ENCODE results near the gene ATP6V1C2. TPM values are rescaled to one million over a fixed set of nuclear protein-coding genes. Genes with fewer than 3 reads are reported as not detected.

Gene ATP6V1C2
- total RNA-seq, 2 donors from 2014 or later, result not detected

DNA sequence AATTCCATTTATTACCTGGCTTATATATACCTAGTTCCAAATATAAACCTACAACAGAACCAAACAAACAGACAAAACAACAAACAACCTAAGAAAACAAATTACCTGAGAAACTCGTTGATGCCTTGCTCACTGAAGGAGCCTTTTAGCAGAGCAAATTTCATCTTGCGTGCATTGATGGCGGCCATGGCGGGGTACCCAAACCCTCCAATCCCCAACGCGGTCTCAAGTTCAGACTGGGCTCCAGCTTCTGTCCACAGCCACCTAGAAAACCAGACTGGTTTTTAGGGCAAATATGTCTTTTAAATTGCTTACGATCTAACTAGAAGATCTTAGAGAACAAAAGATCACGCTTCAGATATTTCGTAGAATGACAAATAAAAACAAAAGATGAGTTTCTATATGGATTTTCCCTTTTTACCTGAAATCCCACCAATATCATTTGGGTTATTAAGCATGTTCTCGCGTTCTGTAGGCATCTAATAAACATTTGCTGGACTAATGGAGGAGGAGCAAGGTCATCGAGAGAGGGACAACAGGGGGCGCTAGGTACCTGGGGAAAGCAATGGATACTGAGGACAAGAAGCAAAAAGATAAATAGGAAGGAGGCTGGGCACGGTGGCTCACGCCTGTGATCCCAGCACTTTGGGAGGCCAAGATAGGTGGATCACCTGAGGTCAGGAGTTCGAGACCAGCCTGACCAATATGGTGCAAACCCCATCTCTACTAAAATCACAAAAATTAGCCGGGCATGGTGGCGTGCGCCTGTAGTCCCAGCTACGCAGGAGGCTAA is 65.9 kb downstream of the ATP6V1C2 start:
- Mint-ChIP-seq H3K4me1 (peaks cover 22% of the 10 kb centered on the region), H3K4me3 (no peak overlapping the region), H3K27ac (peak overlapping the region; percentile 19), H3K36me3 (ENCODE audit: low read depth) (peaks cover 3% of the 10 kb centered on the region), H3K27me3 (no peaks in the 10 kb centered on the region)
- H3K9me3 ChIP-seq (ENCODE audit: control insufficient read depth, low read length, poor library complexity, severe bottlenecking), result no peaks in the 10 kb centered on the region
- ATAC-seq, result no peak
- no peak for DNase-seq

DNA sequence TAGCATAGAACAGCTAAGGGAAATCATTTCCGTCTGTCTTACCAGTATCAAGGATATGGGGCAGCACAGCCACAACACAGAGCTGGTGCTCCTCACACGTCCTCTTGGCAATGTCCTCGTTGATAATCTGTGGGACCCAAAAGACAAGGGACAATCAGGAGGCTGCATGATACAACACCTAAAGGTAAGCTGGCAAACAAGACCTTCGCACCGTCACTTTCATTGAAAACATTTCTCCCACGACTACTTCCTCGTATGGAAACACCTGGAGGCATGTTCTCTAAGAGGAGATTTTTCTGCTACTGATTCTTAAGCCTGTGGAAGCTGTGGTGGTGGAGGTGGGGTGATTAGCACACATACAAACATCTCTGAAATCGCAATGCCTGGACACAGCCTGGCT is 67.4 kb downstream of the ATP6V1C2 start:
- H3K36me3 Mint-ChIP-seq (ENCODE audit: low read depth), result peaks cover 3% of the 10 kb centered on the region
- H3K4me1 Mint-ChIP-seq, result peaks cover 28% of the 10 kb centered on the region
- no peak overlapping the region for H3K27ac Mint-ChIP-seq
- H3K9me3 ChIP-seq (ENCODE audit: control insufficient read depth, low read length, poor library complexity, severe bottlenecking), result no peaks in the 10 kb centered on the region
- H3K27me3 Mint-ChIP-seq, result no peaks in the 10 kb centered on the region
- DNase-seq (no peak), ATAC-seq (no peak)
- H3K4me3 Mint-ChIP-seq, result no peak overlapping the region

DNA sequence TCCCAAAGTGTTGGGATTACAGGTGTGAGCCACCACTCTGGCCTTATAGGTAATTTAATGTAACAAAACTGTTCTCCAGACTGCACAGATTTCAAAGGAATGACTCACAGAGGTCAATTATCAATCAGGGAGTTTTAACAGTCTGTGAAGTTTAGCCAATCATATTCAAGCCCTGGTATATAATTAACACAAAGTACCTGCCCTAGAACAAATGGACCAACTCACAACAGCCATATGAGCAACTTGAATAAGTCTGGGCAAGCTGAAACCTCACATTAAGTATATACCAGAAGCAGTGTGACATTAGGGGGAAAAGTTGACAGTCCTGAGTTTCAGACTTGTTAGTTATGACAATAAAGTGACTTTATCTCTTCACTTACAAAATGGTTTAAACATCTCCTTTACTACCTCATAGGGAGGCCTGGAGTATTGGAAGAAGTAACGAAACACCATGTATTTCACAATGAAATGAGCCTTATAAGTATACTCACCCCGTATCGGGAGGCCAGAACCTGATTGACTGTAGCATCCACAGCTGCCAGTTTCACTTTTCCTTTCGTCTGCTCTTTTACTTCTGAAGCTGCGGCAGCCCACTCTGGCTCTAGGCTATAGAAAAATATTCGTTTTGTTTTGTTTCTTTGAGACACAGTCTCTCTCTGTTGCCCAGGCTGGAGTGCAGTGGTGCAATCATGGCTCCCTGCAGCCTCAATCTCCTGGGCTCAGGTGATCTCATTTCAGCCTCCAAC is 69.0 kb downstream of the ATP6V1C2 start:
- ATAC-seq, result peak; percentile 82
- H3K4me3 Mint-ChIP-seq, result peak overlapping the region; percentile 82
- peaks cover 3% of the 10 kb centered on the region for H3K36me3 Mint-ChIP-seq (ENCODE audit: low read depth)
- no peak for DNase-seq
- peak overlapping the region; percentile 93 for H3K27ac Mint-ChIP-seq
- peaks cover 28% of the 10 kb centered on the region for H3K4me1 Mint-ChIP-seq
- H3K9me3 ChIP-seq (ENCODE audit: control insufficient read depth, low read length, poor library complexity, severe bottlenecking), result no peaks in the 10 kb centered on the region
- H3K27me3 Mint-ChIP-seq, result no peaks in the 10 kb centered on the region

DNA sequence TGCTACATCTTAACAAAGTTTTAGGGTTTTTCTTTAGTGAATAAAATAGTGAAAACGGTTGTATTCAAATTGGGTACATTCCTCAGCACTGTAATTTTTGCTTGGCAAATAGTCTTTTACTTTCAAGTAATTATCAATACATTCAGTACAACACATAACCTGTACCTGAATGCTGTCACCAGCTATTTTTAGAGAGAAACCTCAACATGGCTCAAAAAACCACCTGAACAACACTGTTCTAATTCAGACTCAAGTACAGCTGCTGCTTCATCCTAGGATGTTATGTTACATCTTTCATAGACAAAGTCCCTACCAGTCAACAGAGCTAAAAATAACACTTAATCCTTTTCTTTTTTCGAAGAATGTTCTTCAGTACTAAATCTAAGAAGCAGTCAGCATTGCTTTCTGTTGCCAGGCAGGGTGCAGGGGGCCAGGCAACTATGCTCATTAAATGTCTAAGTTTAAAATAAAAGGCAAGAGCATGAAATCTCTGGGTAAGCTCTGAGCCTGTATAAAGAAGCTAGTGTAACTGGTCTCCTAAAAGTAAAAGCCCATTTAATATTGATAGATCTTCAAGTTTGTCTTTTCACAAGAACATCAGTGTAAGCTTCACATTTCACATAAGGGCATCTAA is 70.7 kb downstream of the ATP6V1C2 start:
- H3K9me3 ChIP-seq (ENCODE audit: control insufficient read depth, low read length, poor library complexity, severe bottlenecking), result no peaks in the 10 kb centered on the region
- ATAC-seq, result peak; percentile 46
- Mint-ChIP-seq H3K4me1 (peaks cover 34% of the 10 kb centered on the region), H3K36me3 (ENCODE audit: low read depth) (peaks cover 3% of the 10 kb centered on the region), H3K4me3 (no peak overlapping the region), H3K27ac (peak overlapping the region; percentile 93), H3K27me3 (no peaks in the 10 kb centered on the region)
- no peak for DNase-seq

- H3K9me3 ChIP-seq (ENCODE audit: control insufficient read depth, low read length, poor library complexity, severe bottlenecking), result no peaks in the 10 kb centered on the region
- DNase-seq, result no peak
- no peaks in the 10 kb centered on the region for H3K36me3 Mint-ChIP-seq (ENCODE audit: low read depth)
- peak overlapping the region; percentile 93 for H3K27ac Mint-ChIP-seq
- H3K27me3 Mint-ChIP-seq, result no peaks in the 10 kb centered on the region
- peak overlapping the region; percentile 31 for H3K4me3 Mint-ChIP-seq
- H3K4me1 Mint-ChIP-seq, result peaks cover 34% of the 10 kb centered on the region
- no peak for ATAC-seq
Measured at GRCh38 chr2:10792660-10793400, 71.4 kb downstream of the ATP6V1C2 start.

DNA sequence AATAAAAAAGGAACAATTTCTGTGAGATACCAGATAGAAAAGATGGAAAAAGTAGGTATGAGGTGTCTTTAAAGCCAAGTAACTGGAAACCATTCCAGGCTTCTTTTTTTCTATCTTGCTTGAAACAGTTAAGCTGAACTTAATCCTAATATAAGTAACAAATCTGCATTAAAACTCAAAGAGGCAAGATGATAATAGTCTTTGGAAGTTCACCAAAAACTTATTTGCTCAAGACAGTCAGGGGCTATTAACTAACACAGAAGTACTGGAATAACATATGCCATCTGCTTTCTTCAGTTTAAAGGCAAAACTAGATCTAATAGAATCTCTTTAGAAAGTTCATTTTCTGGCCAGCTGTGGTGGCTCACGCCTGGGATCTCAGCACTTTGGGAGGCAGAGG is 72.4 kb downstream of the ATP6V1C2 start:
- no peaks in the 10 kb centered on the region for H3K36me3 Mint-ChIP-seq (ENCODE audit: low read depth)
- ATAC-seq, result no peak
- H3K9me3 ChIP-seq (ENCODE audit: control insufficient read depth, low read length, poor library complexity, severe bottlenecking), result no peaks in the 10 kb centered on the region
- no peaks in the 10 kb centered on the region for H3K27me3 Mint-ChIP-seq
- DNase-seq, result no peak
- H3K27ac Mint-ChIP-seq, result peak overlapping the region; percentile 6
- no peak overlapping the region for H3K4me3 Mint-ChIP-seq
- peaks cover 36% of the 10 kb centered on the region for H3K4me1 Mint-ChIP-seq

DNA sequence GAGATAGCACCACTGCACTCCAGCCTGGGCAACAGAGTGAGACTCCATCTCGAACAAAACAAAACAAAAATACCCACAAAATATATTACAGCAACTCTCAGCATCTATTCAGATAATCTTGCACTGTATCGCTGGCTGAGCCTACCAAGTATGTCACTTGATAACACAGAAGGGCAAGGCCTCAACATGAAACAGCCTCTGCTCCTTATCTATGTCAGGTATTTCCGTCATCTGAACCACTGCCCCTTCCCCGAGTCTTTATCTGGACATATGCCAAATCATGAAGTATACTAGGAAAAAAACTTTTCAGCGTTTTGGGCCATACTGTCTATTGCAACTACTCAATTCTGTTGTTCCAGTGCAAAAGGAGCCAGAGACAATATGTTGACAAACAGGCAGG is 73.4 kb downstream of the ATP6V1C2 start:
- DNase-seq, result no peak
- H3K9me3 ChIP-seq (ENCODE audit: control insufficient read depth, low read length, poor library complexity, severe bottlenecking), result no peaks in the 10 kb centered on the region
- Mint-ChIP-seq H3K36me3 (ENCODE audit: low read depth) (no peaks in the 10 kb centered on the region), H3K27me3 (no peaks in the 10 kb centered on the region), H3K4me1 (peaks cover 39% of the 10 kb centered on the region), H3K27ac (peak overlapping the region; percentile 6), H3K4me3 (no peak overlapping the region)
- ATAC-seq, result no peak

DNA sequence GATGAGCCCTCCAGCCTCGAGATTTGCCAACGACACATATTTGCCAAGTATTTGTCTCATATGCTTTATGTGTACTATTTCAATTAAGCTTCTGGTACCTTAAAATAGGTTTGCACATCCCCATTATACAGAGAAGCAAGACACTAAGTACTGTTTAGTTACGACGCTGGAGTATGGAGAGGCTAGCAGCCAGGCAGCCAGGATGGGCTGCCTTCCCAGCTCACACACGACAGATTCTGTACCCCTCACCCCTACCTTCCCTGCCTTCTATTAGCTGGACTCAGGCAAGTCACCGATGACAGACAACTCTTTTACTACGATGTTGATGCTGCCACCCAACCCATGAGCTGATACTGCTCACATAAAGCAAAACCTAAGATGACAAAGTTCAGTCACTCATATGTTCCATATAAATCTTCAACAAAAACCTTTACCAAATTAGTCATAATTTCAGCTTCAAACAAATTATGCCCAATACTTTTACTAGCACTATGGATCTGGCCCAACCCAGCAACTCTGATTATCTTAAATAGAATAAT is 74.1 kb downstream of the ATP6V1C2 start:
- H3K9me3 ChIP-seq (ENCODE audit: control insufficient read depth, low read length, poor library complexity, severe bottlenecking), result no peaks in the 10 kb centered on the region
- DNase-seq (no peak), ATAC-seq (no peak)
- H3K27ac Mint-ChIP-seq, result no peak overlapping the region
- H3K36me3 Mint-ChIP-seq (ENCODE audit: low read depth), result no peaks in the 10 kb centered on the region
- H3K4me3 Mint-ChIP-seq, result no peak overlapping the region
- peaks cover 33% of the 10 kb centered on the region for H3K4me1 Mint-ChIP-seq
- no peaks in the 10 kb centered on the region for H3K27me3 Mint-ChIP-seq

DNA sequence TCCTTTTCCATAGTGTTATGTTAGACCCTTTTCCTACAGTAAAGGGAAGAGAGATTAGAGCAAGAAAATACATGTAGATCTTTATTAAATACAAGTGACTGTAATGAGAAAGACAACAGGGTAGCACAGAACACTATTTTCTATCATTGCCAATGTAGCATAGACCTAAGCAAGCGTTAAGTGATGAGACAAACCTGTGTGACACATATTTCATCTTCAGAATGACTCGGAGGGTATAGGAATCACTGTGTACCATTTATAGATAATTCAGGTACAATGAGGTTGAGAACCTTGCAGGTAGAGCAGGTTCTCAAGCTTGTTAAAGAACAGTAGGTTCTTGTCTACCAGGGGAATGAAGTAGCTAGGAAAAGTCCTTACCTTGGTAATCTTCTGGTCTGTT is 75.3 kb downstream of the ATP6V1C2 start:
- no peaks in the 10 kb centered on the region for H3K36me3 Mint-ChIP-seq (ENCODE audit: low read depth)
- DNase-seq (no peak), ATAC-seq (no peak)
- H3K4me3 Mint-ChIP-seq, result no peak overlapping the region
- H3K9me3 ChIP-seq (ENCODE audit: control insufficient read depth, low read length, poor library complexity, severe bottlenecking), result no peaks in the 10 kb centered on the region
- H3K4me1 Mint-ChIP-seq, result peaks cover 24% of the 10 kb centered on the region
- no peaks in the 10 kb centered on the region for H3K27me3 Mint-ChIP-seq
- H3K27ac Mint-ChIP-seq, result peak overlapping the region; percentile 34

- DNase-seq, result no peak
- Mint-ChIP-seq H3K27ac (no peak overlapping the region), H3K4me3 (no peak overlapping the region)
Measured at GRCh38 chr2:10798783-10799182, 77.4 kb downstream of the ATP6V1C2 start.

DNA sequence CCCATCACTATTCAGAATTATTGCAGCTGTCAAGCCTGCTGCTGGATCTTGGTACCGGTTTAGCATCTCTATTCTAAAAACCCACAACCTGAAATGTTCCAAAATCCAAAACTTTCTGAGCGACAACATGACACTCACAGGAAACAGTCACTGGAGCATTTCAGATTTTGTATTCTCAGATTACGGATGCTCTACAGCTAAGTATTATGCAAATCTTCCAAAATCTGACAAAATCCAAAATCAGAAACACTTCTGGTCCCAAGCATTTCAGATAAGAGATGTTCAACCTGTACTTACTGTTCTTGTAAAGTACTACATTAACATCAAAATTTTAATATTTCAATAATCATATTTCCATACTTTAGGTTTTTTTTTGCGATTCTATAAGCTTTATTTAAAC is 78.7 kb downstream of the ATP6V1C2 start:
- peaks cover 2% of the 10 kb centered on the region for H3K36me3 Mint-ChIP-seq (ENCODE audit: low read depth)

More at GRCh38 chr2:10798783-10799182, 77.4 kb downstream of the ATP6V1C2 start:
- ATAC-seq, result no peak
- H3K36me3 Mint-ChIP-seq (ENCODE audit: low read depth), result peaks cover 2% of the 10 kb centered on the region
- H3K27me3 Mint-ChIP-seq, result no peaks in the 10 kb centered on the region
- H3K9me3 ChIP-seq (ENCODE audit: control insufficient read depth, low read length, poor library complexity, severe bottlenecking), result no peaks in the 10 kb centered on the region
- peaks cover 16% of the 10 kb centered on the region for H3K4me1 Mint-ChIP-seq

GRCh38 chr2:10802657-10803056 is 81.2 kb downstream of the ATP6V1C2 start:
- H3K36me3 Mint-ChIP-seq (ENCODE audit: low read depth), result peaks cover 2% of the 10 kb centered on the region
- DNase-seq (no peak), ATAC-seq (no peak)
- H3K9me3 ChIP-seq (ENCODE audit: control insufficient read depth, low read length, poor library complexity, severe bottlenecking), result no peaks in the 10 kb centered on the region
- no peaks in the 10 kb centered on the region for H3K27me3 Mint-ChIP-seq
- H3K4me3 Mint-ChIP-seq, result no peak overlapping the region
- H3K4me1 Mint-ChIP-seq, result peaks cover 16% of the 10 kb centered on the region
- H3K27ac Mint-ChIP-seq, result peak overlapping the region; percentile 70

More for the DNA sequence above, 78.7 kb downstream of the ATP6V1C2 start:
- DNase-seq, result no peak
- Mint-ChIP-seq H3K27me3 (no peaks in the 10 kb centered on the region), H3K4me1 (peaks cover 16% of the 10 kb centered on the region), H3K27ac (no peak overlapping the region), H3K4me3 (no peak overlapping the region)
- ATAC-seq, result no peak
- no peaks in the 10 kb centered on the region for H3K9me3 ChIP-seq (ENCODE audit: control insufficient read depth, low read length, poor library complexity, severe bottlenecking)

Data from T-helper 17 cell (primary cell).